Renal cortical epithelial cell (primary cell): ENCODE measurements around the gene PNLDC1. TPM values are rescaled to one million over a fixed set of nuclear protein-coding genes. Genes with fewer than 3 reads are reported as not detected.
"Not testable (repeated sequence)": the region's sequence is repeated elsewhere in the genome, so short reads cannot be mapped to it uniquely, and the experiment has no call there.

ENCODE experiments used
- DNase-seq: peaks from one replicate; pipeline ENCODE4 v3.0.0-alpha.2; 2011; ENCODE audit warnings: low read depth
- total RNA-seq: library from RNA; depleted of rRNA; stranded (reverse); fragments of >200 nt; gene quantifications from 2 replicates; pipeline ENCODE4 v1.2.3, GENCODE V29; 2014

Gene PNLDC1
- total RNA-seq, 1 donor from 2014 or later = not detected

GRCh38 chr6:159819932-159820640, 20.0 kb downstream of the PNLDC1 start:
- DNase-seq = no peak

DNA sequence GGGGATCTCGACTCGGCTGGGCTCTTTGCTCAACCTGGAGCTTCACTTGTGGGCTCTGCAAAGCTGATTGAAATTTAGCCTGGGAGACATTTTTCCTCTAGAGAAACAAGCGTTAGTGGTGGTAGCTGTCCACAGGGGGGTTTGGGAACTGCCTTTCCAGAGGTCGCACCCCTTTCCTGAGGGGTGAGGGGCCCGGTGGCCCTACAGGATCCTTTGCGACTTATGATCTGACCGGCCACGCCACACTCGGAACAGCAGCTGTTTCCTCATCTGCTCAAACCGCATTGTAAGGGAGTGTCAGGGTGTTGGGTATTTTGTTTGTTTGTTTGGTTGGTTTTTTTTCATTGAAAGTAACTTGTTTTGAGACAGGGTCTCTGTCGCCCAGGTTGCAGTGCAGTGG, 21.0 kb downstream of the PNLDC1 start:
- no peak for DNase-seq

GRCh38 chr6:159821726-159822125, 21.6 kb downstream of the PNLDC1 start:
- DNase-seq = no peak

- no peak for DNase-seq
These were observed 23.9 kb downstream of the PNLDC1 start for GRCh38 chr6:159823953-159824352.

DNA sequence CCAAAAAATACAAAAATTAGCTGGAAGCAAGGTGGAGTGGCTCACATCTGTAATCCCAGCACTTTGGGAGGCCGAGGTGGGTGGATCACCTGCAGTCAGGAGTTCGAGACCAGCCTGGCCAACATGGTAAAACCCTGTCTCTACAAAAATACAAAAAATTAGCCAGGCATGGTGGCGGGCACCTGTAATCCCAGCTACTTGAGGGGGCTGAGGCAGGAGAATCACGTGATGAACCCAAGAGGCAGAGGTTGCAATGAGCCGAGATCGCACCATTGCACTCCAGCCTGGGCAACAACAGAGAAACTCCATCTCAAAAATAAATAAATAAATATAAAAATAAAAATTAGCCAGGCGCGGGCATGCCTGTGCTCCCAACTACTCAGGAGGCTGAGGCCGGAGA, 24.6 kb downstream of the PNLDC1 start:
- not testable (repeated sequence) for DNase-seq

DNA sequence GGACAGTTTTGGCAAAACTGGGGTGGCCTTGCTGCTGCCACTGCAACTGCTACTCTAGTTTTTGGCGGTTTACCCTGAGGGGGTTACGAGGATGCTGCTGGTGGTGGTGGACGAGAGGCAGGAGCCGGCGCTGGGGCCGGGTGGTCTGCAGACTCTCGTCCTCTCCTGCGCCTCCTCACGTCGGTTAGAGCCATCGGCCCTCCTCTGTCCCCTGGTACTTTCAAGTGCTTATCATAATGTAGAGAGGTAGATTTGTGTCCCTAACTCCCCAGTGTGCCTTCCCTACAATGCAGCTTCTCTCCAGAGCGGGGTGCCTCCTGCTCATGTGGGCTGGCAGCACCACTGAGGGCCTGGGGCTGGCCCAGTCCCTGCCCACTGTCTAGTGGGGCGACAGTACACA, 25.9 kb downstream of the PNLDC1 start:
- no peak for DNase-seq

DNA sequence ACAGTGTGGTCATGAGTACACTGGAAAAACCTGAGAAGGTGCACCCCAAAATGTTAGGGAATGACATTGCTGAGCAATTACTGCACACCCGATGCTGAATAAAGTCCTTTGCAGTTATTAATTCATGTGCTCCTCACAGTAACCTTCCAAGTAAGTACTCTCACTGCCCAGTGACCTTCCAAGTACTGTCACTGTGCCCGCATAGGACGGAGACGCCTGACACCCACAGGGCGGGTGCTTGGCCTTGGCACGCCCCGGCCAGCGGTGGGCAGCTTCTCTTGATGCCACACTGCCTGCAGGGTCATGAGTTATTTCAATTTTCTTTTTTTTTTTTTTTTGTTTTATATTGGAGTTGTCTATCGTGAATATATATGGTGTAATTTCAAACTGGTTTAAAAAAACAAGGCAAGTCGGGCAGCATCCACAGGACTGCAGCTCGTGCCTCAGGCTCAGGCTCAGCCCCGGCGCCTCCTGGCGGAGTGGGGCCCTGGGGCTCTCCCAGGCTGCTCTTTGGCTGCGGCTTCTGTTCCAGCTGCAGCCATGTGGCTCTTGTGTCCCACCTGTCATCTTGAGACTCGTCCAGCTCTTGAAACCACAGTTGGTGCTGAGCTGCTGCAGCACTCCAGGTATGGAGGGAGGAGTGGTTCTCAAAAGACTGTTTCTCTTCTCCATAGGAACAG, 27.0 kb downstream of the PNLDC1 start:
- no peak for DNase-seq

DNA sequence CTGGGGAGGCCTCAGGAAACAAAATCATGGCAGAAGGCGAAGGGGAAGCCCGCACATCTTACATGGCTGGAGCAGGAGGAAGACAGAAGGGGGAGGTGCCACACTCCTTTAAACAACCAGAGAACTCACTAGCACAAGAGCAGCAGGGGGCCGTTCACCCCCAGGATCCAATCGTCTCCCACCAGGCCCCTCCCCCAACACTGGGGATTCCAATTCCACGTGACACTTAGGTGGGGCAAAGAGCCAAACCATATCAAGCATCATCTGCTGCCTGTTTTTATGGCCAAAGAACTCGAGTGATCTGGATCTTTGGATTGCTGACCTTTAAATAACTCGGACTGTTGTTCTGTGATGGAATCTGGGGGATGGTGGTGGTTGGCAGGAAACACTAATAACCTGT, 28.0 kb downstream of the PNLDC1 start:
- peak; percentile 6 for DNase-seq

GRCh38 chr6:159829526-159829925, 29.4 kb downstream of the PNLDC1 start:
- DNase-seq = no peak

GRCh38 chr6:159830501-159831372, 30.7 kb downstream of the PNLDC1 start:
- no peak for DNase-seq

GRCh38 chr6:159831373-159831679, 31.2 kb downstream of the PNLDC1 start:
- DNase-seq = no peak

DNA sequence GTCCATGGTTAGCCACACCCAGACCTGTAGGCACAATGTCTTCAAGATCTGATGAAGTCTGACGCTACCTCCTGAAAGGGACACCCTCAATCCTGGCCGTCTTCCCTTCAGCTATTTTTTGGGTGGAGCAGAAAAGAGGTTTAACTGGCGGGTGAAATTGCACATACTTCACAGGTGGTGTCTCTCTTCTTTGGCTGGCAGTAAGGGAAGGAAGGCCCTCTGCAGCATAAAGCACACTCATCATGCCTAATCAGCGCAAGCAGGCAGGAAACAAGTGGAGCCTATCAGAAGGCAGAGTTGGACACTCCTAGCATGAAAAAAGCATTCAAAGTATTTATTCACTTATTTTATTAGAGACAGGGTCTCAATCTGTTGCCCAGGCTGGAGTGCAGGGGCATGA, 32.9 kb downstream of the PNLDC1 start:
- no peak for DNase-seq

- DNase-seq = no peak
These were observed 33.5 kb downstream of the PNLDC1 start for GRCh38 chr6:159833556-159833955.

- DNase-seq = no peak
These were observed 34.0 kb downstream of the PNLDC1 start for GRCh38 chr6:159833997-159834603.

DNA sequence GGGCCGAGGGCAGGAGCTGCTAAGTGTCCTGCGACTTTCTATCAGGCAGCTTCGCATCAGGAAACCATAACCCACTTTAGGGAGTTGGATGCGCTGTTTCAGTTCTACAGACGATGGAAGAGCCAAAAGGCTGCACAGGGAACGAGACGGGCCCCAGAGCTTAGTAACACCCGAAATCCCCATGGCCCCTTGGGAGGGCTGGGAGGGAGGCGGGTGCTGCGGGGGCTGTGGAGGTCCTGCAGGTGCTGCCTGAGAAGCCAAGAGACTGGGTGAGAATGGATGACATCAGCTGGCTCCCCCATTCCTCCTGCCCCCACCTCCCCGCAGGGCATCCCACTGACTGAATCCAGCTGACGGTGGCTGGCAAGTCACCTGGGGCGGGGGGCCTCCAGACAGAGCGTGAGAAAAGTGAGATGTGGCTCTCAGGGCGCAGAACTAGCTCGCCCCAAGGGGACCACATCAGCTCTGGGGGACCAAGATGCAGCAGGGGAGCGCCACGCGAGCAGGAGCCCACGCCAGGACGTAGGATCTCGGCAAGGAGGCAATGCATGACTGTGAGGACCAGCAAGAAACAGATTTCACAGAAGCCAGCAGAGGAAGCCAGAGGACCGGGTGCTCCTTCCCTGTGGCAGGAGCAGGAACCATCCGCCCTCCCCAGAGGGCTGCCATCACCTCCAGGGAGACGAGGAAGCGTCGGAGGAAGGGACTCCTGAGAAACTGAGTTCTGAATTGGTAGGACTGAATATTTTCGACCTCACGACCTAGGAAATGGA, 36.8 kb downstream of the PNLDC1 start:
- no peak for DNase-seq

DNA sequence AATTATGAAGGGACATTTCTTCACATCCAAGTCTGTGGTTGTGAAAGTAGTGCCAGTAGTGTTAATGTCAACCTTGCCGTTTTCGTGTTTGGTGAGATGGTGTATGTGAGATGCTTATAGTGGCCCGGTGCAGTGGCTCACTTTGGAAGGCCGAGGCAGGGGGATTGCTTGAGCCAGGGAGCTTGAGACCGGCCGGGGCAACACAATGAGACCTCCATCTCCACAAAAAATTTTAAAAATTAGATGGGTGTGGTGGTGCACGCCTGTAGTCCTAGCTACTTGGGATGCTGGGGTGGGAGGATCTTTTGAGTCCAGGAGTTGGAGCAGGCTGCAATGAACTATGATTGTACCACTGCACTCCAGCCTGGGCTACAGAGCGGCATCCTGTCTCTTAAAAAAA, 37.4 kb downstream of the PNLDC1 start:
- DNase-seq = no peak

DNA sequence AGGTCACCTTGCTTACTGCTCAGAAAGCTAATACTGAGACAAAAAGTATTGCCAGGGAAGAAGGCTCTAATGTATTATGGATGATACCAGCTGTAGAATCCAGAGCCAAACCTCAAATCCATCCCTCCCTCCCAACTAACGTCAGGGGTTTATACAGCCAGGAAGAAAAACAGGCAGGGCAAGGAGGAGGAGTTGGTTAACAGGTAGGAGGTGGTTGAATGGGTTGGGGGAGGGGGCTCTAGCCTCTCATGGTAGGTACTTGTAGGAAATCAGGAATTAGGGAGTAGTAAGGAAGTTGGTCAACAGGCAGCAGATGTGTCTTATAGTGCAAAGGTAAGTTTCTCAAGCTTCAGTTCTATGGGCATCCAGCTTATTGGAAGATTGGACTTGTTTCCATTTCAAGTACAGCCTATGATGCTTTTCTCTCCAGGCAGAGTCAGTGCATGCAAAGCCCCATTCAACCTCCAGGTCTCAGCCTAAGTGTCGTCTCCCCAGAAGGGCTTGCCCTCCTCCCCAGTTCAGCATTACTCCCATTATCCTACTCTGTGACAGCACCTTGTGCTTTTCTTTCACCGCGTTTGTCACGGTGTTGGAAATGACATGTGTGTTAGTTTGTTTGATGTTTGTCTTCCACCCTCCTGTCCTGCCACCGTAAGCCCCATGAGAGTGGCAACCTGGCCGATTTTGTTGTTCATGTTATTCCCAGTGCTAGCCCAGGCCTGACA, 38.1 kb downstream of the PNLDC1 start:
- DNase-seq = no peak

DNA sequence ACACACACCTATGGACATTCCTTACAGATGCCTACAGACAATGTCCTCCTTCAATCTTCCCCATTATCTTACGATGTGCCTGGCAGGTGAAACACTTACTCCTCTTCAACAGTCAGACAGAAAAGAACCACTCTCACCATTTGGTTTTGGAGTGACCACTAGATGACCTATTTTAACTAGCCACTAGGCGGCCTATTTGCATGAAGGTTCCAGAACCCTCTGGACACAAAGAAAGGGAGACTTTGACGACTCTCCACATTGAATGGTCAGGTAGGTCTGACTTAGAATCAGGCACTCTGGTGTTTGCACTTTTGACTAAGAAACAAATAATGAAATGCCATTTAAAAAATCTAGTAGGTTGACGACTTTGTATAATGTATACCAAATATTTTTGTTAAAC, 42.0 kb downstream of the PNLDC1 start:
- DNase-seq = peak; percentile 15

DNA sequence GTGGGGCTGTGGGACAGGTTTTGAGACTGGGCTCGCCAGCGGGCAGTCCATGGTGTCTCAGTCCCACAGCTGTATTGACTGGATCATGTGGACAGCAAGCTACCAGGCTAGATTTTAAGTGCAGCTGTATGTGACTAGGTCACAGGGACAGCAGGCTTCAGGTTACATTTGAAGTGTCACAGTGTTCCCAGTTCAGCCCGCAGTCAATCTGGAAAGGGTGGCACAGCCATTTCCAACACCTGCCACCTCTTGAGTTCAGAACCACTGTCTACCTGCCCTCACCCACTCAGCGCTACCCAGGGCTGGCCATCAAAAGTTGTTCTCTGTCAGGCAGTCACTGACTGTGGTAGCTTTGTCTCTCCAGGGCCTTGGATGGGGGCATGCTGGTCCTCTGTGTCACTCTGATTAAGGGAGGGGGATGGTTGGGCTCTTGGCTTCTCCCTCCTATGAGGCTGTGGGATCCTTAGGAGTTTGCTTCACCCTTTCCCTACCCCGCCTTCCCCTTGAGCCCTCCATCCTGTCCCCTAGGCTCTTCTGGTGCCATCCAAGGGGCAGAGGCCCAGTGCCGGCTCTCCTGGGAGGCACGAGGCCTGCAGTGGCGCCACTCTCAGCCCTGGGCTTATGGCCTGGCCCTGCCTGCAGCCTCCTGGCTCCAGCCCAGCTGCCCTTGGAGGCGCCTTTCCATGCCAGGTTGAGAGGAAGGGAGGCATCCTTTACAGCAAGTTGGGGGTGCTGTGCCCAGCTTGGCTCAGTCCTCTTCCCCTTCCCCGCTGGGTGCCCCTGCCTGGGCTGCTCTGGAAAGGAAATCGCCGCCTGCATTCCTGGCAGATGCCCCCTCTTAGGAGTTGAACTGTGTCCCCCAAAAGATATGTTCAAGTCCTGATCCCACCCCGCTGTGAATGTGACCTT, 44.9 kb downstream of the PNLDC1 start:
- DNase-seq = no peak

- not testable (repeated sequence) for DNase-seq
These were observed 48.5 kb downstream of the PNLDC1 start for GRCh38 chr6:159848552-159848951.
